Psoas muscle (tissue), 8 donors: Measurements from ENCODE around the gene IDS. TPM values are rescaled to one million over a fixed set of nuclear protein-coding genes. Genes with fewer than 3 reads are reported as not detected.

Source experiments
- ATAC-seq, 4 donors: fragments of 200-7000 bp; cut with Tn5 transposase; one replicate each; pipeline ENCODE4 v1.9.1; 2020; ENCODE audit warnings: moderate library complexity in 3 of 4, mild to moderate bottlenecking in 2 of 4
- DNase-seq, 2 donors: peaks; one replicate each; pipeline ENCODE4 v3.0.0-alpha.2; 2020
- H3K27ac ChIP-seq: fragments of 200-600 bp; one replicate; pipeline ENCODE4 v1.8.0; 2022
- H3K27me3 ChIP-seq, 3 donors: fragments of 200-600 bp in 1 of 3; one replicate each; pipeline versions ENCODE4 v1.6.1 to v1.8.0; 2013 to 2022; ENCODE audit warnings: low read length in 2 of 3, mild to moderate bottlenecking in 2 of 3, moderate library complexity in 1 of 3; ENCODE audit not compliant: insufficient read depth in 3 of 3
- H3K36me3 ChIP-seq, 2 donors: fragments of 200-600 bp in 1 of 2; one replicate each; pipeline versions ENCODE4 v1.6.1 to v1.8.0; 2013 to 2022; ENCODE audit warnings: low read depth in 1 of 2, mild to moderate bottlenecking in 1 of 2, moderate library complexity in 1 of 2; ENCODE audit not compliant: insufficient read depth in 1 of 2
- H3K4me1 ChIP-seq: fragments of 200-600 bp; one replicate; pipeline ENCODE4 v1.8.0; 2022
- H3K4me3 ChIP-seq: fragments of 200-600 bp; one replicate; pipeline ENCODE4 v1.8.0; 2022; ENCODE audit warnings: mild to moderate bottlenecking
- H3K9me3 ChIP-seq: fragments of 200-600 bp; one replicate; pipeline ENCODE4 v1.8.0; 2022
- CTCF ChIP-seq: fragments of 200-600 bp; IDR thresholded peaks from one replicate; pipeline ENCODE4 v1.8.0; 2022; ENCODE audit warnings: antibody characterized with exemption
- WGBS, 3 donors: extraction: QIAGEN DNeasy Blood & Tissue Kit; methylation state at CpG; one replicate each; pipeline versions ENCODE4 v1.1.6 to v1.1.7; 2013; 5-methylcytosine and 5-hydroxymethylcytosine counted together
- intact Hi-C, 2 donors: fragments of 100-400 bp; cut with DNase I; formaldehyde crosslinking; loops; one replicate each; pipeline versions ENCODE4 v1.11.0 to v1.14.2; 2022
- polyA plus RNA-seq, 3 donors: library from polyadenylated mRNA; stranded (reverse); fragments of 200-250 nt; gene quantifications; one replicate each; pipeline ENCODE4 v1.2.3, GENCODE V29; 2013
- total RNA-seq, 4 donors: library from RNA; stranded (reverse); fragmentation: NEBNext Ultra II Directional in 2 of 4; extraction: Animal tissue kit (Norgen Biotek cat#: 25700) in 2 of 4; gene quantifications; one replicate each; pipeline versions ENCODE4 v1.2.1 to v1.2.4, GENCODE V29; 2021 to 2023
- donor health status: healthy with polysubstance abuse.
- donor health status: DM: no; HTN: no; CAD: no; lungs with moderate emphysema.
- donor health status: Bipolar disorder and iron deficiency.
- donor health status: healthy.
- donor health status: DM: yes; HTN: yes; CAD: no.
- donor health status: DM: no; HTN: no; CAD: no.
- donor health status: DM: no; HTN: no; CAD: no.
- donor health status: DM: yes; HTN: yes; CAD: no.

IDS gene
- total and polyA plus RNA-seq, 7 donors = 11.8 to 37.6 (median 31.2) TPM

GRCh38 chrX:149462849-149463248, 42.3 kb downstream of the IDS start:
- no peak for ATAC-seq
- no peak for DNase-seq
- Histone ChIP-seq H3K27ac (no peak overlapping the region), H3K27me3 (no peaks in the 10 kb centered on the region), H3K4me1 (no peaks in the 10 kb centered on the region), H3K9me3 (no peaks in the 10 kb centered on the region), H3K4me3 (no peak overlapping the region), H3K36me3 (no peaks in the 10 kb centered on the region)
- intact Hi-C loops = no loop called here
- TF ChIP-seq CTCF = no peak
- 22 to 38% (median 23%) methylated on average over 1 of the region's 1 CpG for WGBS, 3 donors

- Histone ChIP-seq H3K27ac (no peak overlapping the region), H3K4me1 (no peaks in the 10 kb centered on the region), H3K36me3 (no peaks in the 10 kb centered on the region), H3K9me3 (no peaks in the 10 kb centered on the region), H3K4me3 (no peak overlapping the region), H3K27me3 (no peaks in the 10 kb centered on the region)
- 22 to 44% (median 24%) methylated on average over 3 of the region's 3 CpGs for WGBS, 3 donors
- DNase-seq (no peak), ATAC-seq (no peak)
- no peak for TF ChIP-seq CTCF
- intact Hi-C loops = no loop called here
These were observed 43.4 kb downstream of the IDS start for GRCh38 chrX:149461746-149462145.

- no peak overlapping the region for H3K4me3 ChIP-seq
- no peaks in the 10 kb centered on the region for H3K9me3 ChIP-seq
- TF ChIP-seq CTCF = no peak
- no peaks in the 10 kb centered on the region for H3K27me3 ChIP-seq
- DNase-seq (no peak), ATAC-seq (no peak)
- intact Hi-C loops = no loop called here
- no peaks in the 10 kb centered on the region for H3K36me3 ChIP-seq
- no peaks in the 10 kb centered on the region for H3K4me1 ChIP-seq
- no peak overlapping the region for H3K27ac ChIP-seq
These were observed 46.5 kb downstream of the IDS start for GRCh38 chrX:149458586-149458985.

- no peaks in the 10 kb centered on the region for H3K36me3 ChIP-seq
- WGBS, 3 donors = 25 to 42% (median 41%) methylated on average over 9 of the region's 9 CpGs
- H3K4me1 ChIP-seq = no peaks in the 10 kb centered on the region
- ATAC-seq (no peak), DNase-seq (no peak)
- no peak overlapping the region for H3K27ac ChIP-seq
- no peaks in the 10 kb centered on the region for H3K27me3 ChIP-seq
- no peaks in the 10 kb centered on the region for H3K9me3 ChIP-seq
- no peak for TF ChIP-seq CTCF
- intact Hi-C loops = no loop called here
- H3K4me3 ChIP-seq = no peak overlapping the region
These were observed 48.4 kb downstream of the IDS start for GRCh38 chrX:149456476-149457245.

GRCh38 chrX:149455934-149456333, 49.2 kb downstream of the IDS start:
- intact Hi-C loops = no loop called here
- no peaks in the 10 kb centered on the region for H3K9me3 ChIP-seq
- TF ChIP-seq CTCF = no peak
- no peak overlapping the region for H3K27ac ChIP-seq
- H3K36me3 ChIP-seq = no peaks in the 10 kb centered on the region
- no peaks in the 10 kb centered on the region for H3K27me3 ChIP-seq
- no peak overlapping the region for H3K4me3 ChIP-seq
- ATAC-seq (no peak), DNase-seq (no peak)
- H3K4me1 ChIP-seq = no peaks in the 10 kb centered on the region
